ENCODE results near the gene SUPT3H.
A peak's percentile ranks its signal among the peaks of the same experiment; 100 is the strongest.

Gene SUPT3H

DNA sequence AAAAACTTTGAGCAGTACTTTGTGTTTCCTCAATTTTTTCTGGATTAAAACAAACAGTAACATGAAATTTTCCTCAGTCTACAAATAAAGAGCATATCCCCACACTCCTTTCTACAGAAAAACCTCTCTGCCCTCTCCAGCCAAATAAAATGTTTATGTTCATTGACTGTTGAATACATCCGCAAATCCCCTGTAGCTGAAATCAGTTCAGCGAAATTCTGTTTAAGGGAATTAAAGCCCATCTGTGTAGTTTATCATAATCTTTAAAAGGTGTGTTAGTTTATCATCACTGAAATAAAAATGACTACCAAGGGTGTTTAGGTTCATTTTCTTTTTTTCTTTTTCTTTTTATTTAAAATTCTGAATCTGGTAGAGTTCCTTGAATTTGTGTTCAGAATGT, 207.4 kb downstream of the SUPT3H start:
- no peaks in the 10 kb centered on the region for H3K27me3 ChIP-seq (replicated peaks in 2 of 5; ENCODE audit: control insufficient read depth in 4 of 5, insufficient read depth in 5 of 5, low read length in 4 of 5)
- WGBS (ENCODE audit: insufficient coverage): no CpG with 5 or more reads among the region's 2 CpGs
- no peaks in the 10 kb centered on the region for H3K36me3 ChIP-seq (ENCODE audit: control insufficient read depth in 4 of 4, insufficient read depth in 4 of 4, low read length in 3 of 4)
- no peaks in the 10 kb centered on the region for H3K4me1 ChIP-seq (ENCODE audit: control extremely low read depth in 1 of 4, control insufficient read depth in 4 of 4, insufficient read depth in 4 of 4, low read length in 3 of 4)
- no peak overlapping the region for H3K27ac ChIP-seq (ENCODE audit: insufficient read depth in 1 of 2, low read depth in 1 of 2, low read length in 2 of 2, poor library complexity in 1 of 2, severe bottlenecking in 2 of 2)
- ChIA-PET POLR2A (no interaction called here), CTCF (interaction anchor here (1.1 kb wide), 1 partner anchor 14 kb away, joined by 3 read pairs; no protein-coding TSS in a partner anchor)
- no peak overlapping the region for H3K4me3 ChIP-seq (ENCODE audit: control insufficient read depth in 1 of 7, extremely low read depth in 1 of 7, insufficient read depth in 4 of 7, low read depth in 2 of 7, low read length in 6 of 7)
- no peak for DNase-seq
- H3K9me3 ChIP-seq (ENCODE audit: control extremely low read depth in 1 of 5, control insufficient read depth in 4 of 5, insufficient read depth in 2 of 5, low read depth in 1 of 5, low read length in 4 of 5): no peaks in the 10 kb centered on the region

DNA sequence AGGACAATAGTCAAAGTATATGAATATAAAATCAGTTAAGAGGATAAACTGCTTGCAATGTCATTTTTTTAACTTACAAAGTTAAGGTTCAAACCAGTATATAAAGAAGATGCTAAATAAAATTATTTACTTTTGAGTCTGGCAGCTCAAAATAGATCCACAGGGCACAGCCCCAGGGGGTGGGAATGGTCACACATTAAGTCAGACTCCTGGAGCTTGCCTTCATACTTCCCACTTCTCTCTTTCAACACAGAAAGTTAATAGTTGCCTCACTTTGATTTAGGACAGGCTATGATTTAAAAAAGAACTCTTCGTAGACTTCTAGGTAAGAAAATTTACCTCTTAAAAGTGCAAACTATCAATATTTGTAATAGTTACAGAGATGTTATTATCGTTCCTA, 207.9 kb downstream of the SUPT3H start:
- Histone ChIP-seq H3K27me3 (replicated peaks in 2 of 5; ENCODE audit: control insufficient read depth in 4 of 5, insufficient read depth in 5 of 5, low read length in 4 of 5) (no peaks in the 10 kb centered on the region), H3K27ac (ENCODE audit: insufficient read depth in 1 of 2, low read depth in 1 of 2, low read length in 2 of 2, poor library complexity in 1 of 2, severe bottlenecking in 2 of 2) (no peak overlapping the region), H3K9me3 (ENCODE audit: control extremely low read depth in 1 of 5, control insufficient read depth in 4 of 5, insufficient read depth in 2 of 5, low read depth in 1 of 5, low read length in 4 of 5) (no peaks in the 10 kb centered on the region), H3K4me3 (ENCODE audit: control insufficient read depth in 1 of 7, extremely low read depth in 1 of 7, insufficient read depth in 4 of 7, low read depth in 2 of 7, low read length in 6 of 7) (no peak overlapping the region), H3K4me1 (ENCODE audit: control extremely low read depth in 1 of 4, control insufficient read depth in 4 of 4, insufficient read depth in 4 of 4, low read length in 3 of 4) (no peaks in the 10 kb centered on the region), H3K36me3 (ENCODE audit: control insufficient read depth in 4 of 4, insufficient read depth in 4 of 4, low read length in 3 of 4) (no peaks in the 10 kb centered on the region)
- DNase-seq: no peak
- WGBS (ENCODE audit: insufficient coverage): no CpG with 5 or more reads among the region's 2 CpGs
- POLR2A ChIA-PET: no interaction called here
- CTCF ChIA-PET: interaction anchor here (1.1 kb wide), 1 partner anchor 14 kb away, joined by 3 read pairs; no protein-coding TSS in a partner anchor

DNA sequence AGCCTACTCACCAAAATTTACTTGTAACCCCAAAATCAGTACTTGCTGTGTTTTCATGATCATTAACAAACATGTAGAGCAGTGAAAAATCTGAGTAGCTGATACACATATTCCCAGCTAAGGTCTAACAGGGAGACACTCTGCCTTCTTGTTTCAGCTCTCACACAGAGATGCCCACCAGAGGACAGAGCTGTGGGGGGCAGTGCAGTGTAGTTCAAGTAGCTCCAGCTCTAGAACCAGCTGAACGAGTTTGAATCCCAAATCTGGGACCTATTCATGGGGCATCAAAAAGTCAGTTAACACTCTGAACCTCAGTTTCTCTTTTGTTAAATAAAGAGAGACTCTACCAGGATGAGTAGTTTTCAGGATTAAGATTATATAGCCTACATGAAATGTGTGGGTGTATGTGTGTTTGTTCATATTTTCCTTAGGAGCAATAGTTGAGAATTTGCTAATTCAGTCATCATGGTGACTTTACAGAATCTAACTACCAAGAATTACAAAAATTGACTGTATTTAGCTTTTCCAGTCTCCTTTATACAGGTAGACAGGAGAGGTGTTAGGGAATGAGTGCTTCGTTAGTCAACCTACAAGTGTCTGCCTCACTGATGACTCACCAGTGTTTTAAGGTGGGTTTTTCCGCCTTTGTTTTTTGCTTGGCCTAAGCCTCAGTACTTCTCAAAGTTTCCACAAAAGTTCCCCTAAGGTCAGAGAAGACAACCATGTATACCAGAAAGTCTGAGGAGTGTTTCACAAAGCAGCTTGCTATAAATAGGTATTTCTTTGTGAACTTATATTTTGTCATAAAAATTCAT, 213.6 kb downstream of the SUPT3H start:
- no peak for DNase-seq
- ChIA-PET CTCF (no interaction called here), POLR2A (no interaction called here)
- Histone ChIP-seq H3K9me3 (ENCODE audit: control extremely low read depth in 1 of 5, control insufficient read depth in 4 of 5, insufficient read depth in 2 of 5, low read depth in 1 of 5, low read length in 4 of 5) (no peaks in the 10 kb centered on the region), H3K27me3 (replicated peaks in 2 of 5; ENCODE audit: control insufficient read depth in 4 of 5, insufficient read depth in 5 of 5, low read length in 4 of 5) (no peaks in the 10 kb centered on the region), H3K4me1 (ENCODE audit: control extremely low read depth in 1 of 4, control insufficient read depth in 4 of 4, insufficient read depth in 4 of 4, low read length in 3 of 4) (no peaks in the 10 kb centered on the region), H3K4me3 (ENCODE audit: control insufficient read depth in 1 of 7, extremely low read depth in 1 of 7, insufficient read depth in 4 of 7, low read depth in 2 of 7, low read length in 6 of 7) (no peak overlapping the region), H3K36me3 (ENCODE audit: control insufficient read depth in 4 of 4, insufficient read depth in 4 of 4, low read length in 3 of 4) (no peaks in the 10 kb centered on the region), H3K27ac (ENCODE audit: insufficient read depth in 1 of 2, low read depth in 1 of 2, low read length in 2 of 2, poor library complexity in 1 of 2, severe bottlenecking in 2 of 2) (no peak overlapping the region)
- 100% methylated on average over 2 of the region's 3 CpGs for WGBS (ENCODE audit: insufficient coverage)

DNA sequence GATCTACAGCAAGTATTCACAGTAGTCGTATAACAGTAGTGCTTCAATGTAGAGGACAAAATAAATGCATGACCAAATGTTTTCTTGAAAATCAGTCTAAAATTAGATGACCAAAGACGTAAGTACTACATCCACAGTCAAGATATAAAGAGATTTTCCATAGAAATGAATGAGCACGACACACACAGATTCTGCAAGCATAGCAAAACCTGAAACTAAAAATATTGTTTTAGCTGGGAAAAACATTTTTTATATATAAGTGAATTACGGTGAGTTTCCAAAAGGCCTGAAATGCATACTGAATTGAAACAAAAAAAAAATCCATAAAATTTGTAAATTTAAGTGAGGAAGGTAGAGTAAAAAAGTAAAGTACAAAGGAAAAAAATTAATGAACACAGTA, 217.4 kb downstream of the SUPT3H start:
- Histone ChIP-seq H3K4me1 (ENCODE audit: control extremely low read depth in 1 of 4, control insufficient read depth in 4 of 4, insufficient read depth in 4 of 4, low read length in 3 of 4) (peaks cover 4 to 11% (median 4%) of the 10 kb centered on the region in 4 experiments), H3K36me3 (ENCODE audit: control insufficient read depth in 4 of 4, insufficient read depth in 4 of 4, low read length in 3 of 4) (no peaks in the 10 kb centered on the region), H3K4me3 (ENCODE audit: control insufficient read depth in 1 of 7, extremely low read depth in 1 of 7, insufficient read depth in 4 of 7, low read depth in 2 of 7, low read length in 6 of 7) (no peak overlapping the region), H3K27me3 (replicated peaks in 2 of 5; ENCODE audit: control insufficient read depth in 4 of 5, insufficient read depth in 5 of 5, low read length in 4 of 5) (no peaks in the 10 kb centered on the region), H3K9me3 (ENCODE audit: control extremely low read depth in 1 of 5, control insufficient read depth in 4 of 5, insufficient read depth in 2 of 5, low read depth in 1 of 5, low read length in 4 of 5) (no peaks in the 10 kb centered on the region), H3K27ac (ENCODE audit: insufficient read depth in 1 of 2, low read depth in 1 of 2, low read length in 2 of 2, poor library complexity in 1 of 2, severe bottlenecking in 2 of 2) (no peak overlapping the region)
- WGBS (ENCODE audit: insufficient coverage): 100% methylated on average over 1 of the region's 4 CpGs
- ChIA-PET CTCF (interaction anchor here (0.6 kb wide), 1 partner anchor 324 kb away, joined by 3 read pairs; no protein-coding TSS in a partner anchor), POLR2A (no interaction called here)
- DNase-seq: no peak

- DNase-seq: peak; percentile 63 to 96 (median 90)
- Histone ChIP-seq H3K4me1 (ENCODE audit: control extremely low read depth in 1 of 4, control insufficient read depth in 4 of 4, insufficient read depth in 4 of 4, low read length in 3 of 4) (peaks cover 4 to 11% (median 4%) of the 10 kb centered on the region in 4 experiments), H3K9me3 (ENCODE audit: control extremely low read depth in 1 of 5, control insufficient read depth in 4 of 5, insufficient read depth in 2 of 5, low read depth in 1 of 5, low read length in 4 of 5) (peaks cover 0 to 2% (median 0%) of the 10 kb centered on the region in 5 experiments), H3K27me3 (replicated peaks in 2 of 5; ENCODE audit: control insufficient read depth in 4 of 5, insufficient read depth in 5 of 5, low read length in 4 of 5) (no peaks in the 10 kb centered on the region), H3K4me3 (ENCODE audit: control insufficient read depth in 1 of 7, extremely low read depth in 1 of 7, insufficient read depth in 4 of 7, low read depth in 2 of 7, low read length in 6 of 7) (peak overlapping the region in 1 of 7 experiments; percentile 15), H3K27ac (ENCODE audit: insufficient read depth in 1 of 2, low read depth in 1 of 2, low read length in 2 of 2, poor library complexity in 1 of 2, severe bottlenecking in 2 of 2) (peak overlapping the region; percentile 2 to 29), H3K36me3 (ENCODE audit: control insufficient read depth in 4 of 4, insufficient read depth in 4 of 4, low read length in 3 of 4) (no peaks in the 10 kb centered on the region)
- no CpG with 5 or more reads among the region's 2 CpGs for WGBS (ENCODE audit: insufficient coverage)
- CTCF ChIA-PET: interaction anchor here (1.0 to 1.6 kb wide), 3 partner anchors 14 to 558 kb away, joined by 3 to 4 read pairs (median 4); no protein-coding TSS in a partner anchor
- POLR2A ChIA-PET: interaction anchor here (0.7 kb wide), 1 partner anchor 20 kb away, joined by 3 read pairs; no protein-coding TSS in a partner anchor
Observed at GRCh38 chr6:45156075-45156474, 221.7 kb downstream of the SUPT3H start.

GRCh38 chr6:45155341-45155894, 222.3 kb downstream of the SUPT3H start:
- H3K27me3 ChIP-seq (replicated peaks in 2 of 5; ENCODE audit: control insufficient read depth in 4 of 5, insufficient read depth in 5 of 5, low read length in 4 of 5): no peaks in the 10 kb centered on the region
- H3K4me3 ChIP-seq (ENCODE audit: control insufficient read depth in 1 of 7, extremely low read depth in 1 of 7, insufficient read depth in 4 of 7, low read depth in 2 of 7, low read length in 6 of 7): no peak overlapping the region
- H3K9me3 ChIP-seq (ENCODE audit: control extremely low read depth in 1 of 5, control insufficient read depth in 4 of 5, insufficient read depth in 2 of 5, low read depth in 1 of 5, low read length in 4 of 5): peaks cover 0 to 2% (median 0%) of the 10 kb centered on the region in 5 experiments
- POLR2A ChIA-PET: interaction anchor here (0.7 kb wide), 1 partner anchor 19 kb away, joined by 3 read pairs; no protein-coding TSS in a partner anchor
- no CpG with 5 or more reads among the region's 2 CpGs for WGBS (ENCODE audit: insufficient coverage)
- no peaks in the 10 kb centered on the region for H3K36me3 ChIP-seq (ENCODE audit: control insufficient read depth in 4 of 4, insufficient read depth in 4 of 4, low read length in 3 of 4)
- CTCF ChIA-PET: interaction anchor here (1.0 to 1.6 kb wide), 3 partner anchors 15 to 559 kb away, joined by 3 to 4 read pairs (median 4); no protein-coding TSS in a partner anchor
- peaks cover 4 to 11% (median 4%) of the 10 kb centered on the region in 4 experiments for H3K4me1 ChIP-seq (ENCODE audit: control extremely low read depth in 1 of 4, control insufficient read depth in 4 of 4, insufficient read depth in 4 of 4, low read length in 3 of 4)
- DNase-seq: no peak
- H3K27ac ChIP-seq (ENCODE audit: insufficient read depth in 1 of 2, low read depth in 1 of 2, low read length in 2 of 2, poor library complexity in 1 of 2, severe bottlenecking in 2 of 2): peak overlapping the region; percentile 2 to 29

- no peak overlapping the region for H3K27ac ChIP-seq (ENCODE audit: insufficient read depth in 1 of 2, low read depth in 1 of 2, low read length in 2 of 2, poor library complexity in 1 of 2, severe bottlenecking in 2 of 2)
- 94% methylated on average over 2 of the region's 3 CpGs for whole genome bisulfite sequencing (ENCODE audit: insufficient coverage)
- POLR2A ChIA-PET: no interaction called here
- H3K4me1 ChIP-seq (ENCODE audit: control extremely low read depth in 1 of 4, control insufficient read depth in 4 of 4, insufficient read depth in 4 of 4, low read length in 3 of 4): peaks cover 4 to 11% (median 4%) of the 10 kb centered on the region in 4 experiments
- H3K27me3 ChIP-seq (replicated peaks in 2 of 5; ENCODE audit: control insufficient read depth in 4 of 5, insufficient read depth in 5 of 5, low read length in 4 of 5): no peaks in the 10 kb centered on the region
- DNase-seq: no peak
- no peak overlapping the region for H3K4me3 ChIP-seq (ENCODE audit: control insufficient read depth in 1 of 7, extremely low read depth in 1 of 7, insufficient read depth in 4 of 7, low read depth in 2 of 7, low read length in 6 of 7)
- CTCF ChIA-PET: no interaction called here
- H3K36me3 ChIP-seq (ENCODE audit: control insufficient read depth in 4 of 4, insufficient read depth in 4 of 4, low read length in 3 of 4): no peaks in the 10 kb centered on the region
- peaks cover 0 to 2% (median 0%) of the 10 kb centered on the region in 5 experiments for H3K9me3 ChIP-seq (ENCODE audit: control extremely low read depth in 1 of 5, control insufficient read depth in 4 of 5, insufficient read depth in 2 of 5, low read depth in 1 of 5, low read length in 4 of 5)
Observed at GRCh38 chr6:45154679-45155078, 223.1 kb downstream of the SUPT3H start.

Data from common myeloid progenitor, CD34-positive (primary cell).